IPS-NIHi7 (cell line): ENCODE results near the gene BBX.

ENCODE experiments used
- DNase-seq: peaks from one replicate; pipeline ENCODE4 v3.0.0; 2012; ENCODE audit warnings: mixed read lengths; ENCODE audit errors: extremely low spot score

The BBX gene

GRCh38 chr3:107740992-107741896 is 218.5 kb downstream of the BBX start:
- peak; percentile 10 for DNase-seq

- DNase-seq = no peak
These were observed 222.6 kb downstream of the BBX start for GRCh38 chr3:107745354-107745753.

DNA sequence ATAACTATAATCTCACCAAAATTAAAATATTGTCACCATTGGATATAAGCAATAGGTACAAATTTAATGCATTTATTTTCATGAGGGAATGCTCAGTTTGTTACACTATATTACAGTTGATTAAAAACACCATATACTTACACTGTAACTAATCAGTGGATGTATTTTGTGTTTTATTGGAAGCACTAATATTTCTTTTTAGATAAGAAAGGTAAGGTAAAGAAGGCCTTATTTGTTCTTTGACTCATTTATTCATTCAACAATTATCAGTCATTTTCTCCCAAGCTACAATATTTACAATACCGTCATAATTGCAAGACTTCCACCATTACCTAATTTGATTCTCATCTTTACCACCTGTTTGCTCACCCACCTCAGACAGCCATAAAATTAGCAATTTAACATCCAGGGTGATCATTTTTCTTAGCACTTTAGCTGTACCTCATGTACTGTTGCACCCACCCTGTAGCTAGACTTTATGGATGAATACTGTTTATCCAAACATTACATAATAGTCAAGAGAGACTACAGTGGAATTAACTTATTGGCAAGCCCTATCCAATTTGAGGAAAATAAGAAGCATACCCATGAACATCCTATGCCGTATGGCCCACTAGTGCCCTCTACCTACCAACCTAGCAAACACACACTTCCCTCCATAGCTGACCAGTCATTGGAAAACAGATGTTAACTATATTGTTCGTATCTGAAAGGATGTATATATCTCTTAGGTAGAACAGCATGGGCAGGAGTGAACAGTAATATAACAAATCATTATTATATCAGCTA is 229.6 kb downstream of the BBX start:
- peak; percentile 31 for DNase-seq

DNA sequence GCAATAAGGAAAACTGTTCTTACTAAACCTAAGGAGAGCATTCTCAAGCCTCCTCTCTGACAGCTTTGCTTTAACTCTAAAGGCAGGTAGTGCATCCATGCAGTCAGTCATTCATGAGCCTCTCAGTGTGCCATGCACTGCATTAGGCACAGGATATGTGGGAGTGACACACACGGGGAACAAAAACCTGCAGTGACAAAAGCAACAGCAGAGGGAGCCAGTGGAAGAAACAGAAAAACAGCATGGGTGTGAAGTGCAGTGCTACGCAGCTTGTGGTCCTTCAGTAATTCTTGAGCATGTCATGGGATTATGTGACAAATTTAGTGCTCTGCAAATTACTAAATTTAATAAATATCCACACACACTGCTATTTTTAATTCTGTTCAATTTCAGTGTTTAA is 230.7 kb downstream of the BBX start:
- peak; percentile 49 for DNase-seq

- DNase-seq = no peak
These were observed 231.2 kb downstream of the BBX start for GRCh38 chr3:107753976-107754375.

DNA sequence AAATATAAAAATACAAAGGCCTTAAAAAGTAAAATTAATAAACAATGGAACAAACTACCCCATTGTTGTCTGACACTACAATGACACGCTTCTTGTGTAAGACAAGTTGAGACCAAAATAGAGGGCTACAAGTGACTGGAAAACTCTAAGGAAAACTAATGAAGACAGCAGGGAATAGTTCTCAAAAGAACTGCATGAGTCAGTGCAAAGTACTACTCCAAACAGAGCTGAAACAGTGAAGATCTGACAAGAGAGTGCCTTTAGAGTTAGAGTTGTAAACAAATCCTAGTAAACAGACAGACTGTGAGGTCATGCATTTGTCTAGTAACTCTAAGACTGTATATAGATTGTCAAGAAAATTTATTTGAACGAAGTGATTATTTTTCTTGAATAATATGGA is 233.9 kb downstream of the BBX start:
- no peak for DNase-seq

- no peak for DNase-seq
These were observed 234.4 kb downstream of the BBX start for GRCh38 chr3:107757140-107757539.

DNA sequence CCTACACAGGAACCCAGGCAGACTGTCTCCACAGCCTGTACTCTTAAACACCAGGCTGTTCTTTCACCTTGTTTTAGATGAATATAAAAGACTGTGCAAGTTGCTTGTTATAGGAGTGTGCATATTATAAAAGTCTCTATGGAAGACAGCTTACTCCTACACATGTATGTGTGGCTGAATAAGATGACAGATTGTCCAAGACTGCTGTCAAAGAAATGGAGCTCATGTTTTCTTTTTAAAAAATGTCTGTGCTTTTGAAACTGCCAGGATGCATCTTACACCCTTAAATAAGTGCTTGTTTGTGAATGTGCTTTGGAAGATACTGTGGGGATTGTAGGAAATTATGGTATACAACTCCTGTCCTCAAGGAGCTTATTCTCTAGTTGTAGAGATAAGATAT is 237.4 kb downstream of the BBX start:
- no peak for DNase-seq

- no peak for DNase-seq
These were observed 238.6 kb downstream of the BBX start for GRCh38 chr3:107761391-107761790.

DNA sequence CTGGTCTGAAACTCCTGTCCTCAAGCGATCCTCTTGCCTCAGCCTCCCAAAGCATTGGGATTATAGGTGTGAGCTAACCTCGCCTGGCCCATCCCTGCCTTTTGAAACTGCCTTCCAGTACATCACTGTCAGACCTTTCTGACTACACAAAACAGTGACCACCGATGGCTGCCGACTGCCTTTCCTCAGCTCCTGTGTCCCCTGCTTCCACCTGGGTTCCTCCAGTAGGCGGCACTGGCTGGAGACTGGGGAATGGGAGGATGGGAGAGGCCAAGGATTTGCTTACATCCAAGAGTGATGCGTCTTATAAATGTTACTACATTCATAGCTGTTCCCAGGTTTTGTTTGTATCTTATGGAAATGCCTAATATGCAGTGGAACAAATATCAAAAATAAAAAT is 242.8 kb downstream of the BBX start:
- no peak for DNase-seq

DNA sequence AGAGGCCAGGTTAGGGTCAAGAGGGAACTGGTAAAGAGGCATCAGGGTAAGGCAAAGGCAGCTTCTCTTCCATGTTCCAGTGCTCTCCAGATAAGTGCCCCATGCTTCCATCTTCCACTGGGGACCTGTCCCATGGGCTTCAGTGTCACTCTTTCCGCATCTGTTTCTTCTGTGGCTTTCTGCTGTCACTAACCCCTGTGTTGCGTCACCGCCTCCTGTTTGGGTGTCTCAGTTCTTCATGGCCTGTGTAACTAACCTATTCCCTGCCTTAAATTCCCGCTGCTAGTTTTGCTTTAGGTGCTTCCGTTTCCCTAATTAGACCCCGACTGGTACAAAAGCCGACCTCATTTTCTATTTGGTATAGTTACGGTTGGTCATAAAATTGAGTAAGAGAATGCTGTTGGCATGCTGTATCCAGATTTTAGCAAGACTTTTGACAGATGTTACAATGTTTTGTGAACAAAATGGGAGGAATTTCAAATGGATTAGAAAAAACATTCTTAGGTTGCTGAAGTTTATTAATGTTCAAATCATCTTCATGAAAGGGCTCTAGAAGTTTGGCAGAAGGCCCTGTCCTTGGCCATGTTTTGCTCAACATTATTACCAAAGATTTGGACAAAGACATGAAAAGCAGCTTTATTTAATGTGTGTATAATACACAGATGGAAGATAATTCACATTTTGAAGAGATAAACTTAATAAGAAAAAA is 245.3 kb downstream of the BBX start:
- no peak for DNase-seq

DNA sequence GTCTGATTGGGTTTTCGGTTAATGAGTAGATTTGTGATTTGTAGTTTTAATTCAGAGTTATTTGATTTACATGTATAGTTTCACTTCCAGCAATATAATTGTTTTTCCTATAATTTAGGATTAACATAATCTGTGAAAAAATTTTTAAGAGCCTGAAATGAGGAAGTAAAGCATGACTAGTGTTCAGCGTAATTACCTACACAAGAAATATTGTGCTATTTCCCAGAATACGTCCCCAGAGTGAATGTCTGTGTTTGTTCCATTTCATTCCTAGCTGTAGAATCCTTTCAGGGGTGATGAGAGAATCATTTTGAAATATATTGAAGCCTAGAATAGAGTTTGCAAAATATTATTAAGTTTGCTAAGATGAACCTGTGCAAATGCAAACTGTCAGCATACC is 247.1 kb downstream of the BBX start:
- DNase-seq = no peak

DNA sequence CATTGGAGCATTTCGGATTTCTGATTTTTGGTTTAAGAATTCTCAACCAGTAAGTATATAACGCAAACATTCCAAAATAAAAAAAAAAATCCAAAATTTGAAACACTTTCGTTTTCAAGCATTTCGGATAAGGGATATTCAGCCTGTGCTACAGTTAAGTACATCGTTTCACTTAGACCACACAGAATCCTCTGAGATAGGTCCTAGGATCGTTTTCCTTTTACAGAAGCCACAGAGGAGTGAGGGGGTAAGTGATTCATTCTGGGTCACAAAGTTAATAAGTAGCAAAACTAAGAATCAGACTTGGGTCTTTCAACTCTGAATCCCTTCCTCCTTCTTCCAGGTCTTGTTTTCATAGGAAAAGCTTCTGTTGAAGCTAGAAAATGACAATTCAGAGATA is 249.3 kb downstream of the BBX start:
- no peak for DNase-seq

DNA sequence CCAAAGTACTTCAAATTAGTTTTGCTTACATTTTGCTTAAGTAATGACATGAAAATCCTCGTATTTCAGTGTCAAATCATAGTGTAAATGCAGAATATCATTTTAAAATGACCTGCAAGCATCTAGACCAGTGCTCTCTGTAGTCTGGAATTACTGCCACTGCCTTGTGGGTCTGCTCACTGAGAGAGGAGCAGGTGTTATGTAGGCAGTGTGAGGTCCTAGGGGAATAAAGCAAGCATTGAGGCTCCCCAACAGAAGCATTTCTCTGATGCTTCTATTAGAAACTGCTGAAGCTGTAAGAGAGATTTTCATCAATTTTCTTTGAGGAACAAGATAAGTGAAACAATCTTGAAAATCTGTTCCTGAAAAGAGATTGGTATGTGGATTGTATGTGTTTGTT is 253.2 kb downstream of the BBX start:
- DNase-seq = no peak

DNA sequence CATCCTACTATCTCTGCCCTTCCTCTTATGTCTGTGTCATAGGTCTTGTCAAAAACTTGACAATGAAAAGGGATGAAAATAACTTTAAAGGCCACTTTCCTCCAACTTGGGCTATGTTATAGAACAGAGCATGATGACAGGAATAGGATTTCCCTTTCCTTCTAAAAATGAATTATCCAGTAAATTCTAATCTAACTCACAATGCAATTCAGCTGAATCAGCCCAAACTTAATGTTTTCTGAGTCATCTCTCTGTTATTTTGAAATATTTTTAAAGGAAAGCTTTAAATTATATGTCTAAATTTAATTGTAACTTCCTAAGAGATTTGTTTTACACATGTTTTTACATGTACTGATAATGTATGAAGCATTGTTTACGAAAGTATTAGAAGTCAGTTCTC is 258.5 kb downstream of the BBX start:
- DNase-seq = no peak

- DNase-seq = no peak
These were observed 259.3 kb downstream of the BBX start for GRCh38 chr3:107782054-107782453.

DNA sequence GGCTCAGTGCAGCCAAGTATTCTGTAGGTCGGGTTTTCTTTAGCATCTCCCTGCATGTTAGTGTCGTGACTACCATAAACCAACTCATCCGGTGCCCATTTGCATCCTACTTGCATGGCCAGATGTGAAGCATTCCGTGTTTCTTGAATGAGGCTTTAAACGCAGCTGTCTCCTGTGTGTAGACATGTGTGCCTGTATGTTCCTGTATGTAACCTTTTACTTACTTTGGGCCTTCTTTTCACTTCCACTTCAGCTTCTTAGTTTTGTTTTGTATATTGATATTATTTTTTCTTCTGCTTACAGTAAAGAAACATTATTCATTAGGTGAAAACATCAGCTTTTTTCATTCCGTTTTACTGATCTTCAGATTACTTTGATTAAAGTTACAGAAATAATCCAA is 267.9 kb downstream of the BBX start:
- DNase-seq = no peak

- DNase-seq = no peak
These were observed 268.3 kb downstream of the BBX start for GRCh38 chr3:107791027-107791426.

DNA sequence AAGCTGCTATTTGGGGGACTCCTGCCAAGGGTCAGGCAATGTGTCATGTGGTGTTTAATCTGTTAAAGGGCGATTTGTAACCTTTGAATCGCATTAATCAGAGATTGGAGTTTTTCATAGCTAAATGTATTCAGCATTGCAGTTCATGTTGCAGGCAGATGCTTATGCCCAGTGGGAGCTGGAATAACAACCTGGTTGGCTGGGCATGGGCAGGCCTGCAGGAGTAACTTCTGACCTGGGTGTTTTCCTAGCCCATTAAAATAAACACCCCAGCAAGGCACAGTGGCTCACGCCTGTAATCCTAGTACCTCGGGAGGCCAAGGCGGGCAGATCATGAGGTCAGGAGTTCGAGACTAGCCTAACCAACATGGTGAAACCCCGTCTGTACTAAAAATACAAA is 268.7 kb downstream of the BBX start:
- no peak for DNase-seq

GRCh38 chr3:107794664-107795443 is 272.1 kb downstream of the BBX start:
- DNase-seq = no peak

- no peak for DNase-seq
These were observed 272.8 kb downstream of the BBX start for GRCh38 chr3:107795514-107796094.
